Measurements from ENCODE around the gene NPB.

GRCh38 chr17:81858170-81858966 lies 43.7 kb upstream of the NPB start:
- no peak for TF ChIP-seq NFRKB (IDR thresholded peaks at IDR 0.05)
- no peak for TF ChIP-seq FOXM1 (IDR thresholded peaks at IDR 0.05; ENCODE audit: borderline replicate concordance)
